ENCODE results near the gene FBXL20.

FBXL20 gene

DNA sequence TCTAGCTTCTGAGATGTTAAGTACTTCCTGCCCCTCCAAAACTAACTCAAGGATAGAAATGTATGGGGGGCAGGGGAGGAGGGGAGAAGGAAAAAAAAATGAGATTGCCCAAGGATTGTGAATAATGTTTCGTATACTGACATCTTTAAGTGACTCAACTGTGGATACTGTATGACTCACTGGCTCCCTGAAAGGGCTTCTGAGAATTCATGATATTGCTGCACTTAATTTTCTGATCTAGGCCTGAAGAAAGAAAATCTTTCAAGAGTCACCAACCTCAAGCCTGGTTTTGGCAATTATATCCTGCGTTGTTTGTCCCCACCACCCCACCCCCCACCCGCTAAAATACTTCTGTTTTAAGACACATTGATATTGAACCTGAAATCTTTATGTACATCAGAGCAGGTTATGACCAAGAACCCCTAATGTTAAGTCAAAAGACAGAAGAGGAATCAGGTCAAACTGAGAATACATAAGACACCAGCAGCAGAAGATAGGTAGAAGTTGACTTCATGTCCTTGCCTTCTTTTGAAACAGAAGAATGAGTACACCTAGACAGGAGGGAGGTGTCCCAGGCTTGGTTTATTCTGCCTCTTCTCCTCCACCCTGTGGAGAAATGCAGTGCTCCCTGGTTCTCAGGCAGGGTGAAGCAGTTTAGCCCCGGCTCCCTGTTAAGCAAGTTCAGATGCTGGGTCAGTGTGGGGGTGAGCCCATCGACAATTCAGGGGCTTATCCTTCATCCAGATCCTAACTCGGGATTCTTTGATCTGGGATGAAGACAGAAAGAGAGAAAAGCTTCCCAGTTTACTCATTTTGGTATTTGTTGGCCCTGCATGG, 3.3 kb upstream of the FBXL20 start (continued):
- TF ChIP-seq ZNF398 (tag by site-specific recombination; IDR thresholded peaks at IDR 0.05) (peak; percentile 46; the same call in 1 of the 2 replicates), ZNF510 (tag by site-specific recombination; IDR thresholded peaks at IDR 0.05; ENCODE audit: insufficient replicate concordance) (no peak), ZNF560 (tag by site-specific recombination; IDR thresholded peaks at IDR 0.05; ENCODE audit: borderline replicate concordance) (no peak)
- TF ChIP-seq, protein P1, sequence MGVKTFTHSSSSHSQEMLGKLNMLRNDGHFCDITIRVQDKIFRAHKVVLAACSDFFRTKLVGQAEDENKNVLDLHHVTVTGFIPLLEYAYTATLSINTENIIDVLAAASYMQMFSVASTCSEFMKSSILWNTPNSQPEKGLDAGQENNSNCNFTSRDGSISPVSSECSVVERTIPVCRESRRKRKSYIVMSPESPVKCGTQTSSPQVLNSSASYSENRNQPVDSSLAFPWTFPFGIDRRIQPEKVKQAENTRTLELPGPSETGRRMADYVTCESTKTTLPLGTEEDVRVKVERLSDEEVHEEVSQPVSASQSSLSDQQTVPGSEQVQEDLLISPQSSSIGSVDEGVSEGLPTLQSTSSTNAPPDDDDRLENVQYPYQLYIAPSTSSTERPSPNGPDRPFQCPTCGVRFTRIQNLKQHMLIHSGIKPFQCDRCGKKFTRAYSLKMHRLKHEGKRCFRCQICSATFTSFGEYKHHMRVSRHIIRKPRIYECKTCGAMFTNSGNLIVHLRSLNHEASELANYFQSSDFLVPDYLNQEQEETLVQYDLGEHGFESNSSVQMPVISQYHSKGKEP (tag by site-specific recombination; IDR thresholded peaks at IDR 0.05) = no peak

DNA sequence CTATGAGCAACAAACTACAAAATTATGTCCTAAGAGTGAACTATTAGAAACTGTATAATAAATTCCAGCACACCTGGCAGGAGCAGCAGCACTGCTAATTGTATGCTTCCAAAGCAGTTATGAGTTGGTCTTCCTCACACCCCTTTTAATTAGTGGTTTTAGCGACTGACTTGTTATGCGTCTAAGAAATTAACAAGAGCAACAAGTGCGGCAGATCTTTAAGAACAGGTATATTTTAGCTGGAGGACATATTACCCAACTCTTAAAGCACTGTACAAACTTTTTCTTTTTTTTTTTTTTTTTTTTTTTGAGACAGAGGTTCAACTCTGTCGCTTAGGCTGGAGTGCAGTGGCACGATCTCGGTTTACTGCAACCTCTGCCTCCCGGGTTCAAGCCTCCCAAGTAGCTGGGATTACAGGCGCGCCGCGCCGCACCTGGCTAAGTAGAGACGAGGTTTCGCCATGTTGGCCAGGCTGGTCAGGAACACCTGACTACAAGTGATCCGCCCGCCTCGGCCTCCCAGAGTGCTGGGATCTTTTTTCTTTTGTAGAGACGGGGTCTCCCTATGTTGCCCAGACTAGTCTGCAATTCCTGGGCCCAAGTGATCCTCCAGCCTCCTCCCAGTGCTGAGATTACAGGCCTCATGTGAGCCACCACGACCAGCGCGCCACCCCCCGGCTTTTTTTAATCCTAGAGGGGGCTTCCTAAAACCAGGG, 1.6 kb upstream of the FBXL20 start:
- Histone ChIP-seq H3K36me3 (ENCODE audit: control insufficient read depth in 2 of 2, insufficient read depth in 1 of 2, low read length in 2 of 2) (peaks cover 13 to 31% of the 10 kb centered on the region in 2 experiments), H3K4me3 (ENCODE audit: low read depth, low read length) (no peak overlapping the region), H3K27ac (ENCODE audit: extremely low read depth, low read depth, low read length) (no peak overlapping the region), H3K4me1 (ENCODE audit: control insufficient read depth, insufficient read depth, low read length) (peaks cover 17% of the 10 kb centered on the region; the same call in 1 of the 2 replicates), H3K9me3 (ENCODE audit: control insufficient read depth, insufficient read depth, low read depth, low read length) (no peaks in the 10 kb centered on the region)
- POLR2A ChIA-PET = interaction anchor here (0.6 to 3.7 kb wide), 7 partner anchors 13 to 203 kb away, joined by 3 to 20 read pairs (median 6); partner anchors contain the start of genes CDK12, MED1 and RPL19
- no peak for TF ChIP-seq ZNF623 (tag by site-specific recombination; IDR thresholded peaks at IDR 0.05)
- TF ChIP-seq, protein P2, sequence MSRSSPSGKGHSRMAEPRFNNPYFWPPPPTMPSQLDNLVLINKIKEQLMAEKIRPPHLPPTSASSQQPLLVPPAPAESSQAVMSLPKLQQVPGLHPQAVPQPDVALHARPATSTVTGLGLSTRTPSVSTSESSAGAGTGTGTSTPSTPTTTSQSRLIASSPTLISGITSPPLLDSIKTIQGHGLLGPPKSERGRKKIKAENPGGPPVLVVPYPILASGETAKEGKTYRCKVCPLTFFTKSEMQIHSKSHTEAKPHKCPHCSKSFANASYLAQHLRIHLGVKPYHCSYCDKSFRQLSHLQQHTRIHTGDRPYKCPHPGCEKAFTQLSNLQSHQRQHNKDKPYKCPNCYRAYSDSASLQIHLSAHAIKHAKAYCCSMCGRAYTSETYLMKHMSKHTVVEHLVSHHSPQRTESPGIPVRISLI (tag by site-specific recombination; IDR thresholded peaks at IDR 0.05) = peak; percentile 68; the same call in 1 of the 2 replicates
- TF ChIP-seq ZNF155 (tag by site-specific recombination; IDR thresholded peaks at IDR 0.05) = no peak
- TF ChIP-seq ZNF600 (tag by site-specific recombination; IDR thresholded peaks at IDR 0.05) = peak; percentile 46
- TF ChIP-seq SCRT1 (tag by site-specific recombination; IDR thresholded peaks at IDR 0.05; ENCODE audit: borderline replicate concordance) = 0 out of 2 replicates have a peak, but pooled peaks have one; percentile 25
- no peak for TF ChIP-seq ZNF571 (tag by site-specific recombination; IDR thresholded peaks at IDR 0.05)
- no peak for TF ChIP-seq ZNF2 (tag by site-specific recombination; IDR thresholded peaks at IDR 0.05)
- peak; percentile 11; the same call in 1 of the 2 replicates for TF ChIP-seq ZNF660 (tag by site-specific recombination; IDR thresholded peaks at IDR 0.05)
- TF ChIP-seq, protein P3, sequence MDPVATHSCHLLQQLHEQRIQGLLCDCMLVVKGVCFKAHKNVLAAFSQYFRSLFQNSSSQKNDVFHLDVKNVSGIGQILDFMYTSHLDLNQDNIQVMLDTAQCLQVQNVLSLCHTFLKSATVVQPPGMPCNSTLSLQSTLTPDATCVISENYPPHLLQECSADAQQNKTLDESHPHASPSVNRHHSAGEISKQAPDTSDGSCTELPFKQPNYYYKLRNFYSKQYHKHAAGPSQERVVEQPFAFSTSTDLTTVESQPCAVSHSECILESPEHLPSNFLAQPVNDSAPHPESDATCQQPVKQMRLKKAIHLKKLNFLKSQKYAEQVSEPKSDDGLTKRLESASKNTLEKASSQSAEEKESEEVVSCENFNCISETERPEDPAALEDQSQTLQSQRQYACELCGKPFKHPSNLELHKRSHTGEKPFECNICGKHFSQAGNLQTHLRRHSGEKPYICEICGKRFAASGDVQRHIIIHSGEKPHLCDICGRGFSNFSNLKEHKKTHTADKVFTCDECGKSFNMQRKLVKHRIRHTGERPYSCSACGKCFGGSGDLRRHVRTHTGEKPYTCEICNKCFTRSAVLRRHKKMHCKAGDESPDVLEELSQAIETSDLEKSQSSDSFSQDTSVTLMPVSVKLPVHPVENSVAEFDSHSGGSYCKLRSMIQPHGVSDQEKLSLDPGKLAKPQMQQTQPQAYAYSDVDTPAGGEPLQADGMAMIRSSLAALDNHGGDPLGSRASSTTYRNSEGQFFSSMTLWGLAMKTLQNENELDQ (tag by site-specific recombination; IDR thresholded peaks at IDR 0.05; ENCODE audit: low read depth) = no peak
- peak; percentile 78 for TF ChIP-seq SCRT2 (tag by site-specific recombination; IDR thresholded peaks at IDR 0.05)
- TF ChIP-seq INSM2 (tag by site-specific recombination; IDR thresholded peaks at IDR 0.05) = 0 out of 2 replicates have a peak, but pooled peaks have one; percentile 19
- peak; percentile 64 for TF ChIP-seq SP7 (tag by site-specific recombination; IDR thresholded peaks at IDR 0.05)
- no peak for TF ChIP-seq ZFHX2 (tag by site-specific recombination; conservative IDR thresholded peaks at IDR 0.05)
- CTCF ChIA-PET = interaction anchor here (0.6 kb wide), 1 partner anchor 166 kb away, joined by 3 read pairs; no protein-coding TSS in a partner anchor

All from HEK293 (cell line).